Stimulated activated CD8-positive, alpha-beta memory T cell treated with anti-CD3 and anti-CD28 coated beads, Interleukin-4, amount 100 ng/mL, for 4 hours (primary cell): ENCODE data around the gene CDC25A.
A peak's percentile ranks its signal among the peaks of the same experiment; 100 is the strongest.

ENCODE experiments used
- DNase-seq, 2 donors: peaks; one replicate each; pipeline ENCODE4 v3.0.0-alpha.2; 2020; ENCODE audit warnings: low read depth in 2 of 2, low spot score in 1 of 2

Gene CDC25A

DNA sequence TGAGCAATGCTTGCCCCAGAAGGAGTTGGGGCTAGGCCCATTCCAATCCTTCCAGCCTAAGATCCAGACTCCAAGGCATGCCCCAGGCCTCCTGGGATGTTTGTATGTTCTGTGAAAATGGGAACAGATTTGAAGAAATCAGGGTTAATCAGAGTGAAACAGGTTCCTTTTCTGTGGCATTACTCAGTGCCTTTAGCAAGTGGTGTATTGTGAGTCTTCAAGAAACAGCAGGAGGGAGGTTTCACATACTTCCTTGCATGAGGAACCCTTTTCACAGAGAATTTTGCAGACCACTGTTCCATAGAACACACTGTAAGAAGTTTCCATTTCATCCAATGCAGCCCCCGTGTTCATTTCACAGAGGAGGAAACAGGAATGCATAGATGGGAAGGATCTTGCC is 8.4 kb upstream of the CDC25A start:
- DNase-seq: no peak

DNA sequence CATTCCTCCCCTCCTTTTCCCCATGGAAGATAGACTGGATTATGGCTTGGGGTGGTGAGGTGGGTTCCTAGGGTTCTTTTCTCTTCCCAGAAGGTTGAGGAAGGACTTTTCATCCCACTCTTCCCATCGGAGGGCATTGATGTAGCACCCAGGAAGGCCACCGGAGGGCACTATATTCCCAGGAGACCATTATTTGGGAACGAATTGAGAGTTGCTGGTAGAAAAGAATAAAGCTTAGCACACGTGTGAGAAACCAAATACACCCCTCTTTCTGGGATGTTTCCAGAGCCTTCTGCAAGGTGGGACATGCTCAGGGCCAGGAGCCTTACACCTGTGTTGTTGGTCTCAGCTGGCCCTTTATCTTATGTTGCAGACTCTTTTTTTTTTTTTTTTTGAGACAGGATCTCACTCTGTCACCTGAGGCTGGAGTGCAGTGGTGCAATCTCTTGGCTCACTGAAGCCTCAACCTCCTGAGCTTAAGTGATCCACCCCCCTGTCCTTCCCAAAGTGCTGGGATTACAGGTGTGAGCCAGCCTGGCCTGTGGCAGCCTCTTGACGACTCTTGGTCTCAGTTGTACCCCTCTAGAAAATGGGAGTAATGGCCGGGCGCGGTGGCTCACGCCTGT is 6.3 kb upstream of the CDC25A start:
- no peak for DNase-seq

DNA sequence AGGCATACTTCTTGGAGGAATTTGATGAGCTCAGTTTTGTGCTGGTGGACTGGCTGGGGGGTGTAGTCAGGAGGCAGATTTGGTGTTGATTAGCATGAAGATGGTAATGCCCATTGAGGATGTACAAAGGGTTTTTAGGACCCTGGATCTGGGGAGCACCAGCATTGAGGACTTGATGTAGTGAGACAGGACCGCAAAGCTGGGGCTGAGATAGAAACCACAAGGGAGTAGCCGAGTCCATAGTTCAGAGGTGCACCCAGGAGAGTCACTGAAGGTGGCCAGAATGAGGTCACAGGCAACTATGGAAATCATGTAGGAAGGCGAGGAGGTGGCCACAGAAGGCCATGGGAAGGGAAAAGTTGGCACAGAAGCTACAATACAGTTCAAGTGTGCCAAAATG is 2.7 kb upstream of the CDC25A start:
- no peak for DNase-seq

GRCh38 chr3:48189321-48189720 is 1.1 kb upstream of the CDC25A start:
- DNase-seq: no peak

DNA sequence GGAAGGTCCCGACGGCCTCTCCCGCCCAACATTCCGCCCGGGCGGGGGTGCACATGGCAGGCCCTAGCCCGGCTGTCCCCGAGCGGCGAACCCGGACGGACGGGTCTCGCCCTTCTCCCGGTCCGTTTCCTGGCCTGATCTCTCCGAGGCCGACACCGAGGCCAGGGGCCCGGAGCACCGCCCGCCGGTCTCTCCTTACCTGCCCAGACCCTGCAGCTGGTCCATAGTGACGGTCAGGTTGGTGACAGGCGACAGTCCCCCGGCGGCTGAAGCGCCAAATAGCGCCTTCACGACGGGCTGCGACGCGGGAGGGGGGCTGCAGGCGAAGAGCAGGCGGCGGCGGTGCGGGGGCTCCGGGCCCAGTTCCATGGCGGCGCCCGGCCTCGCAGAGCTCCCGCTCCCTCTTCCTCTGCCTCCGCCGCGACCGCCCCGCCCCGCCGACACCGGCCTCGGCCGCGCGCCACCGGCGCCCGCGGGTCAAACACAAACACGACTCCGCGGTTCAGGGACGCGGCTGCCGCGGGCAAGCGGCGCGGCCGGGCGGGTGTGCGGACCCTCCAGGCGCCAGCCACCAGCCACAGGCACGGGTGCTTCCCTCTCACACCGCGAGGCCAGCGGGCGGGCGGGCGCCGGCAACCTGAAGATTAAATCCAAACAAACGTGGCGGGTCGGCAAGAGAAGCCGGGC is 495 bp downstream of the CDC25A start:
- no peak for DNase-seq

- DNase-seq: no peak
Measured at GRCh38 chr3:48187301-48187578, 977 bp downstream of the CDC25A start.

DNA sequence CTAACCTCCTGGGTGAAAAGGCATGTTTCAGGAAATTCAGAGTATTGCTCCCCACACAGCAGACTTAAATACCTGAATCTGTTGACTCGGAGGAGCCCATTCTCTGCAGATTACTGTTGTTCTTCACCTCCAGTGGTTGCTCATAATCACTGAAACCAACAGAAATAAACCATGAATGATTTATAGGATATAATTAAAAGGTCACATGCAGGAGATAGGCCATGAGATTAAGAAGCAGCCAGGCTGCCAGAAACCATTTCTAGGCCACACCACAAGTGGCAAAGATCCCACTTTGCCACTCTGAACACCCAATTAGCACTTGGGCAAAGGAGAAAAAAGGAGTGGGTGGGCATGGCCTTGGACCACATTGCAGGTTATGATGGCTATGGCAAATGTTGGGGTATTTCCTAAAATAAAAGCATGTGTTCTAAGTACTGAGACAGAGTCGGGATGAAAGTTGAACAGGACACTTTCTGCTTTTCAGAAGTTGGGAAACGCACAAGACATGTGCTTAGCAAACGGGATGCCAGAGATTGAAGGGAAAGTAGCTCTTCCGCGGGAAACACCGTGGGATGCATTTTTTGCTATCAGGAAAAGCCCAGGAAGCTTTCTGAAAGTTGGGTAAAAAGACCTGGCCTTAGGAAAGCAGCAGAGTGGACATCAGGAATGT is 1.5 kb downstream of the CDC25A start:
- no peak for DNase-seq

- no peak for DNase-seq
Measured at GRCh38 chr3:48185129-48185528, 3.1 kb downstream of the CDC25A start.

- DNase-seq: no peak
Measured at GRCh38 chr3:48184299-48184698, 3.9 kb downstream of the CDC25A start.

GRCh38 chr3:48180531-48181253 is 7.5 kb downstream of the CDC25A start:
- DNase-seq: no peak

DNA sequence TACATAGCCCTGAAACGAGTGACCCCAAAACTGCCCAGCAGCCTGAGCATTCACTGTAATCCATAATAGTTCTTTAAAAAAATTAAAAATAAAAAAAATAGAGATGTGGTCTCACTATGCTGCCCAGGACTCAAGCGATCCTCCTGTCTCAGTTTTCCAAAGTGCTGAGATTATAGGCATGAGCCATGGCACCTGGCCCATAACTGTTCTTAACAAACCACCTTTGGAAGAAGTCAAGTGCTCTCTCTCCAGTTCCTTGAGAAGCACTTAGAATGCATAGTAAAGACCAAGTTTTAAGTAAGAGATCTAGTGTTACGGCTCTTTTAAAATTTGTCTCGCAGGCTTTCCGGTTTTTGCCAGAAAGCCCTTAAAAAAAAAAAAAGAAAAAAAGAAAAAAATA is 8.2 kb downstream of the CDC25A start:
- no peak for DNase-seq

- DNase-seq: no peak
Measured at GRCh38 chr3:48178072-48178471, 10.1 kb downstream of the CDC25A start.

DNA sequence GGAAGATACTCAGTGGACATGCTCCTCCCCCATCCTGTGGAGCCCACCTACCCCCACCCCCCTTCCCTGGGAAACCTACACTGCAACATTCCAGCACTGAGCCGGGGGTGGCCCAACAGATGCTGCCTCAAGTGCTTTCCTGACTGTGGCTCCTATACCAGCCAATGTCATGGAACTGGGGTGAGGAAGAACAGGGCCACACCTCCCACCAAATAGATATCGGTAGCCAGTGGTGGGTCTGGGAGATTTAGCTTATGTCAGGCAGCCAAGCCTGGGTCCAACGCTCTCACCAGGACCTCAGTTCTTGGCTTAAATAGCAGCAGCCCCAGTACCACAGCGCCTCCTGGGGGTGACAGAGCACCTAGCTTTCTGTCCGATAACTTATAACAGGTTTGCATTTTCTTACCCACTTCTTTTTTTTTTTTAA is 30.3 kb downstream of the CDC25A start:
- peak in 1 of 2 donors; percentile 21 for DNase-seq

- DNase-seq: no peak
Measured at GRCh38 chr3:48157202-48157840, 30.9 kb downstream of the CDC25A start.

GRCh38 chr3:48156163-48156562 is 32.1 kb downstream of the CDC25A start:
- DNase-seq: no peak

DNA sequence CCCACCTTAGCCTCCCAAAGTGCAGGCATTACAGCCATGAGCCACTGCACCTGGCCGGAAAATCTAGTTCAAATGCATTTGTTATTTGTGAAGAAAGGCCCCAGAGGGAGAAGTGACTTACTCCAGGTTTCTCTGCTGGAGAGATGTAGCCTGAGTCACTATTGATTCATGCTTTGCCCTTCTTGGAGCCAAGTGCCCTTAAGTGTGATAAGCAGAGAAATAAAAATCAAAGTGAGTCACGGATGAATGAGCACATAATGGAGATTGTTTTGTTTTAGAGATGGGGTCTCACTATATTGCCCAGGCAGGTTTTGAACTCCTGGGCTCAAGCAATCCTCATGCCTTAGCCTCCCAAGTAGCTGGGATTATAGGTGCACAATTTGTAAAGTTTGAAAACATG is 33.1 kb downstream of the CDC25A start:
- DNase-seq: no peak

- DNase-seq: no peak
Measured at GRCh38 chr3:48151807-48152427, 36.3 kb downstream of the CDC25A start.

DNA sequence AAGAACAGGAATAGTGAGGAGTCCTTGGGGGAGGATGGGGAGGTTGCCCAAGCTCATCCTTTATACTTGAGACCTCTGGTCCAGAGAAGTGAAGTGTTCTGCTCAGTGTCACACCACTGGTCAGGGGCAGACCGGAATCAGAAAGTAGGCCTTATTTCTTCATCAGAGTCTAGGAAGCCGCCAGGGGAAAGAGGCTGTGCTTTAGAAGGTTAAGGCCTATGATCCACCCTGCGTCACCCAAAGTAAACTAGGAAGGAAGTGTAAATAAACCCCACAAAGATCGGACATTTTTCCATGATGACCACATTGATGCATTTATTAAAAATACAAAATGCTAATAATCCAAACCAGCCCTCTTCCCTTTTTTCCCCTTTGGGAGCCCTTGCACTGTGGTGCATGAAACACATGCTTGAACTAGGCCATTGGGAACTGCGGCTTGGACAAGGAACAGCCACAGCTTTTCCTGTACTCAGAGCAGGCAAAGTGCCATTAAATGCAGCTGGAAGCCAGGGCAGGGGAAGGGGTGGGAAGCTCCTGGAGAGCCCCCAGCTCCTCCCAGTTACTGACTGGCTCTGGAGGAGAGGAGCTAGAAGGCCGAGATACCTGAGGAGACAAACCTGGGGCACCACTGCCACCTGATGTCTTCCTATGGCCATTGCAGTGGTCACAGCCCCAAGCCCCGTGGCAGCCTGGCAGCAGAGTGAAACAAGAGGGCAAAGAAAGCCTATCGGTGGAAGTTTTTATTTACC is 37.0 kb downstream of the CDC25A start:
- peak; percentile 13 to 21 for DNase-seq

DNA sequence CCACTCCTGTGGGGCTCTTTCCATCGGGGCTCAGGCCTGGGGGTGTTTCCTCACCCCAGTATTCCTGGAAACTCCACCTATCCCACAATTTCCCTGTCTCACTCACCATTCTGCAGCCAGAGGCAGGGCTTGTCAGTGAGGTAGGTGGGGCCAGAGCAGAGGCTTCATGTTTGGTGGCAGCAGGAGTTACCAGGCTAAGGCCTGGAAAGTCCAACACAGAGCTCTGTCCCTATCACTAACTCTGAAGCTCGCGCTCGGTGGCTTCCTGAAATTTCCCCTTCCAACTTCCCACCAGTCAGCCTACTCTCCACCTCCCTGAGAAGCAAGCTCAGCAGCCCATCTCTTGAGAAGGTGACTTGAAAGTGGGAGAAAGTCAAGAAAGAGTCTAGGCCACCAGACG is 44.2 kb downstream of the CDC25A start:
- DNase-seq: no peak

GRCh38 chr3:48143567-48143966 is 44.6 kb downstream of the CDC25A start:
- DNase-seq: no peak
